Lower leg skin (tissue), 4 donors: ENCODE data around the gene SLFN12L. TPM values are rescaled to one million over a fixed set of nuclear protein-coding genes. Genes with fewer than 3 reads are reported as not detected.
A peak's percentile ranks its signal among the peaks of the same experiment; 100 is the strongest.
"Not testable (repeated sequence)": the region's sequence is repeated elsewhere in the genome, so short reads cannot be mapped to it uniquely, and the experiment has no call there.

ENCODE experiments used
- DNase-seq, 2 donors: peaks; one replicate each; pipeline ENCODE4 v3.0.0-alpha.2; 2019; ENCODE audit warnings: low spot score in 2 of 2
- H3K4me3 ChIP-seq: fragments of 200-600 bp; sonication (generic); 2 replicates; pipeline ENCODE4 v1.5.1; 2017; ENCODE audit warnings: mild to moderate bottlenecking, low read depth; ENCODE audit not compliant: poor library complexity, severe bottlenecking
- CTCF ChIP-seq, 3 donors: fragments of 450-650 bp; IDR thresholded peaks; one replicate each; pipeline ENCODE4 v1.5.1; 2016; ENCODE audit warnings: antibody characterized with exemption in 3 of 3, mild to moderate bottlenecking in 3 of 3, moderate library complexity in 2 of 3
- POLR2A ChIP-seq, 2 donors: fragments of 450-650 bp; IDR thresholded peaks; one replicate each; pipeline ENCODE4 v1.6.1; 2016 to 2017; ENCODE audit warnings: antibody characterized with exemption in 2 of 2, mild to moderate bottlenecking in 1 of 2, moderate library complexity in 1 of 2
- WGBS, 2 donors: methylation state at CpG; one replicate each; pipeline ENCODE4 v1.1.5; 2018; 5-methylcytosine and 5-hydroxymethylcytosine counted together
- intact Hi-C: fragments of 100-400 bp; cut with DNase I; formaldehyde crosslinking; loops from one replicate; pipeline ENCODE4 v1.15.0; 2023; ENCODE audit warnings: low total_unique reads
- total RNA-seq, 4 donors: library from RNA; depleted of rRNA; stranded (reverse); fragments of >200 nt; gene quantifications; one replicate each; pipeline ENCODE4 v1.1.0, GENCODE V29; 2016

SLFN12L gene
- total RNA-seq, 4 donors from 2014 or later = 0.12 to 0.80 (median 0.46) TPM

DNA sequence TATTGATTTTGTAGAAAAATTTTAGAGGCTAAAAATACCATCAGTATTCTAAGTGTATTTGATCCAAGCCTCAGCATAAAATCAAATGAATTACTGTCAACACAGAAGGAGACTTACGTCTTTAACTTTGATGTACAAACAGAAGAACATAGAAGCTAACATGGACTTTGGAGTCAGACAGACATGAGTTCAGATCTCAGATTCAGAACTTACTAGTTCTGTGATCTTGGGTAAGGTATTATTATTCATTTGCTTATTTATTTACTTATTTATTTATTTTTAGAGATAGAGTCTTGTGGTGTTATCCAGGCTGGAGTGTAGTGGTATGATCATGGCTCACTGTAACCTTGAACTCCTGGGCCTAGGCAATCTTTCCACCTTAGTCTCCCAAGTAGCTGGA, 4.0 kb upstream of the SLFN12L start:
- H3K4me3 ChIP-seq = no peak overlapping the region
- intact Hi-C loops = no loop called here
- DNase-seq = no peak
- TF ChIP-seq CTCF (IDR thresholded peaks at IDR 0.05) (no peak), POLR2A (IDR thresholded peaks at IDR 0.05) (no peak)
- 58 to 60% methylated on average over 1 of the region's 1 CpG for WGBS, 2 donors

DNA sequence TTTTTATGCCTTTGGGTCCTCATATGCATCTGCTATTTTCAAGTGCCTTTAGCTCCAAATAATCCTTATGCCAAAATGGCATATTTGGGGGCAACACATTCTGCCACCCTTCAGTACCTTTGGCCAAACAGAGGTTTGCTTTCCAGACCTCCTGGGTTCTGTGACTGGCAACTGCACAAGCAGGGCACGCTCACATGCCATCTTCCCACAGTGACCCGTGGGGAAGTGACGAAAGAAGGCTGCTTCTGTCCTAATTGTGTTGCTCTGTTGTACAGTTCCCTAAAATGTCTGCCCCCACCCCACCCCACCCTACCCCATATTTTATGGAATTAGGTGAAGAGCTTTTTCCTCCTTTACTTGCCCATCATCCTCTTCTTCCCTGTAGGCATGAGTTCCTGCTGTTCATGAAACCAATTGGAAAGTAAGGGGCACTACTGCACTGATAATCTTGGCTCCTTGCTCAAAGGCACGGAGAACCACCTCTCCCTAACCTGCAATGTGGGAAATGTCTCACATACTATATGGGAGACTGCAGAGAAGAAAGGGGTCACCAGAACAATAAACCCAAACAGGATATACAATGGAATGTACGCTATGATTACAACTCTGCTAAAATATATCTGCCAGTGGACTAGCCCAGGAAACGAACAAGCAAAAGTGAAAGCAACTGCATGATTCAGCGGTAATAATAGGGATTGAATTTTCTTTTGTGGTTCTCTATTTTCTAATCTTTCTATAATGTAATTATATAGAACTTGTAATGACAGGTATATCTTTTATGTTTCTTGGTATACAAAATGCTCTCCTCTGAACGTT, 3.3 kb upstream of the SLFN12L start:
- intact Hi-C loops = no loop called here
- no peak overlapping the region for H3K4me3 ChIP-seq
- WGBS, 2 donors = 42 to 53% methylated on average over 8 of the region's 8 CpGs
- TF ChIP-seq CTCF (IDR thresholded peaks at IDR 0.05) (no peak), POLR2A (IDR thresholded peaks at IDR 0.05) (no peak)
- DNase-seq = peak in 1 of 2 donors; percentile 33

DNA sequence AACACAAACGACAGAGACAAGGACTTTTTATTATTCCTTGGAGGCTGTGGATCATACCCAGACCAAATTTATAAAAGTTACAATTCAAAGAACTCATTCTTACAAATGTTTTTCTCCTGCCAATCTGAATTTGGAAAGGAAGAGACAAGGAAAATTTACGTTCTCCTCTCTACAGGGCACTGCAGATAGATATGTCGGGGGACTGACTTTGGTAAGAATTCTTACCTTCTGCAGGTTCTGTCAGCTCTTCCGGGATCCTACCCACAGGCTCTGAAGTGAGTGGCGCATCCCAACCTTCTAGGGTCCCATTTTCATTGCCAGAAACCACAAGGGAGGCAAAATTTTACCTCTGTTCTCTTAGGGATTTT, 2.2 kb upstream of the SLFN12L start:
- intact Hi-C loops = loop anchor here (5.0 to 10.0 kb wide), 2 partner anchors 227 to 365 kb away; no protein-coding TSS in a partner anchor
- 40 to 42% methylated on average over 5 of the region's 5 CpGs for WGBS, 2 donors
- H3K4me3 ChIP-seq = no peak overlapping the region
- DNase-seq = no peak
- no peak for TF ChIP-seq POLR2A (IDR thresholded peaks at IDR 0.05)
- no peak for TF ChIP-seq CTCF (IDR thresholded peaks at IDR 0.05)

- no peak for TF ChIP-seq CTCF (IDR thresholded peaks at IDR 0.05)
- TF ChIP-seq POLR2A (IDR thresholded peaks at IDR 0.05) = no peak
- WGBS, 2 donors = 78 to 80% methylated on average over 13 of the region's 13 CpGs
- intact Hi-C loops = loop anchor here (5.0 to 10.0 kb wide), 2 partner anchors 224 to 362 kb away; no protein-coding TSS in a partner anchor
- no peak for DNase-seq
- no peak overlapping the region for H3K4me3 ChIP-seq
These were observed 760 bp downstream of the SLFN12L start for GRCh38 chr17:35536664-35537171.

- H3K4me3 ChIP-seq, DNase-seq: not testable (repeated sequence)
- 87 to 90% methylated on average over 9 of the region's 9 CpGs for WGBS, 2 donors
- intact Hi-C loops = loop anchor here (5.0 to 10.0 kb wide), 2 partner anchors 223 to 361 kb away; no protein-coding TSS in a partner anchor
These were observed 2.1 kb downstream of the SLFN12L start for GRCh38 chr17:35535406-35535805.

GRCh38 chr17:35534576-35535093, 2.8 kb downstream of the SLFN12L start:
- TF ChIP-seq CTCF (IDR thresholded peaks at IDR 0.05) (no peak), POLR2A (IDR thresholded peaks at IDR 0.05) (no peak)
- intact Hi-C loops = loop anchor here (5.0 to 10.0 kb wide), 2 partner anchors 222 to 360 kb away; no protein-coding TSS in a partner anchor
- 84 to 85% methylated on average over 3 of the region's 3 CpGs for WGBS, 2 donors
- no peak overlapping the region for H3K4me3 ChIP-seq
- DNase-seq = no peak
